HG02678 (cell line): ENCODE results near the gene SMIM44.

ENCODE experiments used
- ATAC-seq: cut with Tn5 transposase; IDR thresholded peaks from one replicate; pipeline ENCODE4 v1.9.1; 2021; ENCODE audit warnings: mild to moderate bottlenecking, moderate library complexity; ENCODE audit not compliant: unreplicated experiment

The SMIM44 gene

GRCh38 chr19:3501780-3502179, 18.5 kb upstream of the SMIM44 start:
- ATAC-seq = no peak

- ATAC-seq = peak; percentile 89
Measured at GRCh38 chr19:3500429-3501101, 17.3 kb upstream of the SMIM44 start, which contains the start of gene DOHH. TSS of gene DOHH (minus strand) at chr19:3500674. CDS start at chr19:3496814, 3,860 bp downstream.

- no peak for ATAC-seq
Measured at GRCh38 chr19:3499738-3500428, 16.6 kb upstream of the SMIM44 start.

GRCh38 chr19:3497757-3498520, 14.7 kb upstream of the SMIM44 start:
- ATAC-seq = no peak

GRCh38 chr19:3496392-3497273, 13.4 kb upstream of the SMIM44 start:
- ATAC-seq = no peak

GRCh38 chr19:3494559-3494958, 11.3 kb upstream of the SMIM44 start:
- no peak for ATAC-seq

GRCh38 chr19:3494051-3494450, 10.8 kb upstream of the SMIM44 start:
- ATAC-seq = no peak

GRCh38 chr19:3493651-3494050, 10.4 kb upstream of the SMIM44 start:
- ATAC-seq = no peak

GRCh38 chr19:3492919-3493318, 9.7 kb upstream of the SMIM44 start:
- no peak for ATAC-seq

GRCh38 chr19:3492131-3492839, 9.0 kb upstream of the SMIM44 start:
- no peak for ATAC-seq

- no peak for ATAC-seq
Measured at GRCh38 chr19:3491396-3492119, 8.3 kb upstream of the SMIM44 start.

GRCh38 chr19:3482507-3483225, 575 bp downstream of the SMIM44 start:
- ATAC-seq = no peak

GRCh38 chr19:3481241-3482090, 1.8 kb downstream of the SMIM44 start:
- no peak for ATAC-seq

GRCh38 chr19:3480383-3481091, 2.7 kb downstream of the SMIM44 start, which contains the start of gene SMIM24:
TSS of gene SMIM24 (minus strand) at chr19:3480525. CDS start at chr19:3480463, 62 bp downstream.
- no peak for ATAC-seq

GRCh38 chr19:3479834-3480215, 3.4 kb downstream of the SMIM44 start:
- no peak for ATAC-seq

- no peak for ATAC-seq
Measured at GRCh38 chr19:3479177-3479833, 3.9 kb downstream of the SMIM44 start.
